Stimulated activated CD4-positive, alpha-beta T cell treated with anti-CD3 and anti-CD28 coated beads, Interleukin-1b, Interleukin-23, amount 100 ng/mL, for 48 hours (primary cell): Measurements from ENCODE around the gene LYZ.

Experiments
- DNase-seq: peaks from one replicate; pipeline ENCODE4 v3.0.0-alpha.2; 2020

Gene LYZ

GRCh38 chr12:69392179-69392928, 44.2 kb downstream of the LYZ start:
- DNase-seq = no peak

GRCh38 chr12:69396041-69396440, 47.9 kb downstream of the LYZ start:
- DNase-seq = no peak

GRCh38 chr12:69396963-69397362, 48.8 kb downstream of the LYZ start:
- no peak for DNase-seq

GRCh38 chr12:69397978-69398377, 49.8 kb downstream of the LYZ start:
- DNase-seq = no peak

- DNase-seq = no peak
These were observed 53.8 kb downstream of the LYZ start for GRCh38 chr12:69401940-69402339.
